ENCODE results near the gene NRG2. TPM values are rescaled to one million over a fixed set of nuclear protein-coding genes. Genes with fewer than 3 reads are reported as not detected.

The NRG2 gene
- total and polyA plus RNA-seq, 2 donors (not counting 3 experiments of a cell fraction or from before 2014, with no cell fraction given), result 0.26 to 0.42 TPM

- Histone ChIP-seq H3K9ac (replicated peaks; ENCODE audit: extremely low read depth, insufficient read depth, low read length) (no peak overlapping the region), H3K79me2 (ENCODE audit: control insufficient read depth, insufficient read depth, low read length) (no peaks in the 10 kb centered on the region), H3K27ac (ENCODE audit: insufficient read depth, low read depth, low read length) (no peak overlapping the region), H2AFZ (ENCODE audit: low read depth, low read length) (no peak overlapping the region), H3K4me3 (replicated peaks in 1 of 3; ENCODE audit: insufficient read depth in 1 of 3, low read depth in 1 of 3, low read length in 3 of 3) (no peak overlapping the region), H3K27me3 (ENCODE audit: control insufficient read depth in 2 of 2, insufficient read depth in 2 of 2, low read length in 2 of 2) (peaks cover 53 to 59% of the 10 kb centered on the region in 2 experiments), H3K9me3 (replicated peaks; ENCODE audit: control insufficient read depth, insufficient read depth, low read length) (no peaks in the 10 kb centered on the region), H3K36me3 (ENCODE audit: control insufficient read depth in 2 of 2, extremely low read depth in 1 of 2, insufficient read depth in 2 of 2, low read length in 2 of 2) (no peaks in the 10 kb centered on the region), H3K4me1 (ENCODE audit: control insufficient read depth, extremely low read depth, insufficient read depth, low read length) (no peaks in the 10 kb centered on the region), H4K20me1 (replicated peaks; ENCODE audit: control insufficient read depth, extremely low read depth, insufficient read depth, low read length) (no peaks in the 10 kb centered on the region), H3K4me2 (ENCODE audit: insufficient read depth, low read length) (no peak overlapping the region), H3K9me1 (replicated peaks; ENCODE audit: control insufficient read depth, extremely low read depth, insufficient read depth, low read length) (no peaks in the 10 kb centered on the region)
- TF ChIP-seq MYC (IDR thresholded peaks at IDR 0.05; ENCODE audit: low read depth, low read length) (no peak), GATA2 (IDR thresholded peaks at IDR 0.05; ENCODE audit: insufficient read depth, insufficient read length, low read depth, low read length) (no peak)
- dilution Hi-C loops (cut with MboI; ENCODE audit: extremely low pct_ligation_motif_present, low sequenced_read_pairs), result no loop called here
- no peak for DNase-seq (ENCODE audit: low read depth, low spot score)
- FAIRE-seq, result no peak
- CTCF ChIA-PET, result interaction anchor here (1.0 to 2.2 kb wide), 5 partner anchors 8 to 97 kb away, joined by 3 to 8 read pairs (median 4); no protein-coding TSS in a partner anchor
- intact Hi-C loops (cut with micrococcal nuclease), result no loop called here
- POLR2A ChIA-PET, result no interaction called here
- BruUV-seq (replicated peaks), result no TSS peak
Observed at GRCh38 chr5:139901251-139901575, 141.9 kb downstream of the NRG2 start.

- Histone ChIP-seq H3K36me3 (ENCODE audit: control insufficient read depth in 2 of 2, extremely low read depth in 1 of 2, insufficient read depth in 2 of 2, low read length in 2 of 2) (no peaks in the 10 kb centered on the region), H3K4me1 (ENCODE audit: control insufficient read depth, extremely low read depth, insufficient read depth, low read length) (no peaks in the 10 kb centered on the region), H3K79me2 (ENCODE audit: control insufficient read depth, insufficient read depth, low read length) (no peaks in the 10 kb centered on the region), H3K9me3 (replicated peaks; ENCODE audit: control insufficient read depth, insufficient read depth, low read length) (no peaks in the 10 kb centered on the region), H2AFZ (ENCODE audit: low read depth, low read length) (no peak overlapping the region), H3K4me3 (replicated peaks in 1 of 3; ENCODE audit: insufficient read depth in 1 of 3, low read depth in 1 of 3, low read length in 3 of 3) (no peak overlapping the region), H3K27ac (ENCODE audit: insufficient read depth, low read depth, low read length) (no peak overlapping the region), H3K9ac (replicated peaks; ENCODE audit: extremely low read depth, insufficient read depth, low read length) (no peak overlapping the region), H3K4me2 (ENCODE audit: insufficient read depth, low read length) (no peak overlapping the region), H4K20me1 (replicated peaks; ENCODE audit: control insufficient read depth, extremely low read depth, insufficient read depth, low read length) (no peaks in the 10 kb centered on the region), H3K27me3 (ENCODE audit: control insufficient read depth in 2 of 2, insufficient read depth in 2 of 2, low read length in 2 of 2) (peaks cover 50 to 55% of the 10 kb centered on the region in 2 experiments), H3K9me1 (replicated peaks; ENCODE audit: control insufficient read depth, extremely low read depth, insufficient read depth, low read length) (no peaks in the 10 kb centered on the region)
- no TSS peak for BruUV-seq (replicated peaks)
- CTCF ChIA-PET, result interaction anchor here (1.0 to 2.2 kb wide), 5 partner anchors 8 to 98 kb away, joined by 3 to 8 read pairs (median 4); no protein-coding TSS in a partner anchor
- dilution Hi-C loops (cut with MboI; ENCODE audit: extremely low pct_ligation_motif_present, low sequenced_read_pairs) (no loop called here), intact Hi-C loops (cut with micrococcal nuclease) (no loop called here)
- TF ChIP-seq MYC (IDR thresholded peaks at IDR 0.05; ENCODE audit: low read depth, low read length), result no peak
- TF ChIP-seq POLR2AphosphoS5 (IDR thresholded peaks at IDR 0.05; ENCODE audit: insufficient read depth, low read depth, low read length), result no peak
- no peak for TF ChIP-seq FOS (IDR thresholded peaks at IDR 0.05; ENCODE audit: borderline replicate concordance, insufficient read depth, low read length)
- TF ChIP-seq CTCF (IDR thresholded peaks at IDR 0.05; ENCODE audit: extremely low read depth in 1 of 2, insufficient read depth in 1 of 2, low read depth in 1 of 2, low read length in 2 of 2), result no peak
- no peak for TF ChIP-seq MAX (IDR thresholded peaks at IDR 0.05; ENCODE audit: insufficient read depth, insufficient read length)
- TF ChIP-seq POLR2A (IDR thresholded peaks at IDR 0.05; ENCODE audit: low read depth, low read length), result no peak
- no peak for TF ChIP-seq GATA2 (IDR thresholded peaks at IDR 0.05; ENCODE audit: insufficient read depth, insufficient read length, low read depth, low read length)
- no peak for TF ChIP-seq JUN (IDR thresholded peaks at IDR 0.05; ENCODE audit: borderline replicate concordance, insufficient read depth, insufficient read length, low read depth)
- TF ChIP-seq EZH2 (IDR thresholded peaks at IDR 0.05; ENCODE audit: borderline replicate concordance, low read depth, low read length, severe bottlenecking), result no peak
- FAIRE-seq (no peak), DNase-seq (ENCODE audit: low read depth, low spot score) (no peak)
- POLR2A ChIA-PET, result no interaction called here
Observed at GRCh38 chr5:139900546-139901250, 142.4 kb downstream of the NRG2 start.

Measured in endothelial cell of umbilical vein (primary cell).